ENCODE measurements around the gene ACVR1B. TPM values are rescaled to one million over a fixed set of nuclear protein-coding genes. Genes with fewer than 3 reads are reported as not detected.

Gene ACVR1B
- total RNA-seq, result 10 to 100 TPM; 67.6 to 84.7 TPM
- long read RNA-seq, partial matches to known transcripts, result 0 of 11 reads
- long read RNA-seq, other reads (novel, unspliced or antisense), result 9 of 11 reads

DNA sequence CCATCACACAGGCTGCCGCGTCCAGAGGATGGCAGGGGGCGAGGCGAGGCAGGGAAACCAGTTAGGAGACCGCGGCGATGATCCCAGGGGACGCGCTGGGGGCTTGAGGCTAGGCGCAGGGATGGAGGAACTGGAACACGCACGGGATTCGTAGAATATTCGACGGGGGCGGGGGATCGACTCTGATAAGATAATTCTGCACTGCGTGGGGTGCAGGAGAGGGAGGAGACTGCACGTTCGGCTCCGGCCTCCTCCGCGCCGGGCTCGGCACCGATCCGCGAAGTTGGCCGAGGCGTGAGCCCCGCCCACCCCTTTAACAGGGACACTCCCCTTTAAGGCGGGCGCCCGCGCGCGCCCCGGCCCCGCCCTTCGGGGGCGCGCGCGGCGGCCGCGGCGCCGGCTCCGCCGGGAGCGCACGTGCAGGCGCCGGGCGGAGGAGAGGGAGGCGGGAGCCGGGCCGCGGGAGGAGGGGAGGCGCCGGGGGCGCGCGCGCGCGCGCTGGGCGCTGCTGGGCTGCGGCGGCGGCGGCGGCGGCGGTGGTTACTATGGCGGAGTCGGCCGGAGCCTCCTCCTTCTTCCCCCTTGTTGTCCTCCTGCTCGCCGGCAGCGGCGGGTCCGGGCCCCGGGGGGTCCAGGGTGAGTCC is at the start of gene ACVR1B:
ACVR1B (plus strand) TSS at position 501 of the 644 bp plus-strand sequence; CDS start at position 546, 45 bp downstream.
- DNase-seq (peak; percentile 92 to 95), ATAC-seq (peak; percentile 70)
- intact Hi-C loops (cut with DNase I, micrococcal nuclease), result no loop called here

DNA sequence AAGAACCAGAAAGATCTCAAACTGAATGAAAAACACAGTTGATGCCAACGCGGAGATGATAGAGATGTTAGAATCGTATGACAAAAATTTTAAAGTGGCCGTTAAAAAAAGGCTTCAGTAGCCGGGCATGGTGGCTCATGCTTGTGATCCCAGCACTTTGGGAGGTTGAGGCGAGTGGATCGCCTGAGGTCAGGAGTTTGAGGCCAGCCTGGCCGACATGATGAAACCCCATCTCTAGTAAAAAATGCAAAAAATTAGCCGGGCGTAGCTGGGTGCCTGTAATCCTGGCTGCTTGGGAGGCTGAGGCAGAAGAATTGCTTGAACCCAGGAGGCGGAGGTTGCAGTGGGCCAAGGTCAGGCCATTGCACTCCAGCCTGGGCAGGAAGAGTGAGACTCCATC is 49.6 kb upstream of the ACVR1B start:
- DNase-seq (no peak), ATAC-seq (no peak)
- intact Hi-C loops (cut with DNase I, micrococcal nuclease), result no loop called here

DNA sequence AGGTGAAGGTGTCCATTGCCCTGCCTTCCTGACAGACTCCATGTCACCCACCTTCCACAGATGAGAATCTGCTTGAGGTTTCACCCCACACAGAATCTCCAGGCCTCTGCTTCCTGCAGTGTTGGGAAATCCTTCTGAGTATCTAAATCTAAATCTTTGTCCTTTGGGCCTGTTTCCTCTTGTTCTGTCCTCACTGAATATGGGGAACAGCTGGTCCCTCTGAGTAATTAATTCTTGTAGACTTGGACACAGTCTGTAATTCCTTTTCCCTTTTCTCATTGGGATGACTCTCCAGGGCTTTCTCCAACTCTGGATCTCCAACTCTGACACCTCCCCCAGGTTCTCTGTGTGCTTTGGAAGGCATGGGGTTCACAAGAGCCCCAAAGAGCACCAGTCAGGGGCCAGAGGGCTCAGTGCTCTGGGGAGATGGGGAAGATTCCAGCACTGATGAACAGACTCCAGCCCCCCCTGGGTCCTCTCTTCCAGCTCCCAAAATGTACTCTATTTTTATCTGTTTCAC is 46.5 kb upstream of the ACVR1B start:
- intact Hi-C loops (cut with DNase I, micrococcal nuclease), result no loop called here
- ATAC-seq (no peak), DNase-seq (peak in 1 of 2 donors; percentile 27)

DNA sequence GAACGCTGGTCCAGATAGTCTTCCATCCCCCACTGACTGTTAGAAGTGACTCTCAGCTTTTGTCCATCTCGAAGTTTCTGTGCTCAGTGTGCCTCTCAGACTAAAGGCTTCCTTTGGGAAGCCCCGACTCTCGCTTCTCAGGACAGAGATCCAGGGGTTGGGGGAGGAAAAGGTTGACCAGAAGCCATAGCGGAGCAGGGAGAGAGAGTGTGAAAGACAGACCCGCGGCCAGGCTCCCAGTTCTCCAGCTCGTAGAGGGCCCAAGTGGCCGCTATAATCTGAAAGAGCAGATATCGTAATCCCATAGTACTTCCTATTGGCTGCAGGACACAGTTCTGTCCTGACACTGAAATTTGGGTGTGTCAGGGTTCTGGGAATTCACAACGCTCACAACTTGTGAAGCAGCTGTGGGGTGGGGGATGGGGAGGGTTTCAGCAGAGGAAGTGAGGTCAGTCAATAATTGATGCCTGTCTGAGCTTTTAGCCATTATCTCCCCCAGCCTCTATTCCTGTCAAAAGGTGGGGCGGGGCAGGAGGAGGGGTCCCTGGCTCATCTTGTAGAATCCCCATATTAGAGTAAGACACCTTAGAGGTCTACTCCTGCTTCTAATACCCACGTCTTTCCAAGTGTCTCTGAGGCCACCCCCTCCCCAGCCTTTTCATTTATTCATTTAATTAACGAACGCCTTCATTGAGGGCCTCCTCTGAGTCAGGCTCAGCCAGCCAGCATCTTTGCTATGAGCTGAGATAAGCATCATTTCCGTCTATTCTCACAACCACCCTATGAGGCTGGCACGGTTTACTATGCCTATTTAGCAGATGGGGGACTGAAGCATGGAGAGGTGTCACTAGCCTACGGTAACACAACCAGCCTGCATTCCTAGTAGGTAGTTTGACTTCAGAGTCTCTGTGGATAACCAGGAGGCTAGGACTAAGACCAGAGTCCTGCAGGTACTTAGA is 45.7 kb upstream of the ACVR1B start:
- DNase-seq (peak; percentile 85 to 87), ATAC-seq (peak; percentile 55)
- intact Hi-C loops (cut with DNase I, micrococcal nuclease), result no loop called here

DNA sequence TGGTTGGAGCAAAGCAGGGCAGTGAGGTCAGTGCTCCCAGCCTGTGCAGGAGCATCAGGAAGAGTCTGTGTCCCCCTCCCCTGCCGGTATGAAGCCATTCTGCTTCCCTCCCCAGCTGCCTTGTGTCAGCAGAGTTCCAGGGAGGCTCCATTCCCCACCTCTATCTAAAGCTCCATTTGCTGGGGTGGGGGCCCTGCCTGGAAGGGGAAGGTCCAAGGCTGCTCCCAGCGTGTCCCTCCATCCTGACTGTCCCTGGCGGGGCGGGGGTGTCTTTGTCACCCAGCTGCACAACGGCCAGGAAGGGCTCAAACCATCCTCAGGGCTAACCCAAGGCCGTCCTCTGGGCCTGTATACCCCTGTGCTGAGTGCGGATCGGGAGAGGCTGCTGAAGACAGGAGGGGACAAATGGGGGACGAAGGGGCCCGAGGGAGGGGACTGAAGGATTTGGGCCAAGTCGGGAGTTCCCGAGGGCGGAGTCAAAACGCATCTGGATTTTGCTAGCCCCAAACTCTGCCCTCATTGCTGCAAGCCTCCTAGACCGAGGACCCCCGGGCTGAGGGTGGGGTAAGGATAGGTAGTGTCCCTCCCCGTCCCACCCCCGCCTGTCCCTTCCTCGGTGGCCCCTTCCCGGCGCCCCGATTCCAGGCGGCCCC is 44.9 kb upstream of the ACVR1B start:
- peak in 1 of 2 donors; percentile 41 for DNase-seq

DNA sequence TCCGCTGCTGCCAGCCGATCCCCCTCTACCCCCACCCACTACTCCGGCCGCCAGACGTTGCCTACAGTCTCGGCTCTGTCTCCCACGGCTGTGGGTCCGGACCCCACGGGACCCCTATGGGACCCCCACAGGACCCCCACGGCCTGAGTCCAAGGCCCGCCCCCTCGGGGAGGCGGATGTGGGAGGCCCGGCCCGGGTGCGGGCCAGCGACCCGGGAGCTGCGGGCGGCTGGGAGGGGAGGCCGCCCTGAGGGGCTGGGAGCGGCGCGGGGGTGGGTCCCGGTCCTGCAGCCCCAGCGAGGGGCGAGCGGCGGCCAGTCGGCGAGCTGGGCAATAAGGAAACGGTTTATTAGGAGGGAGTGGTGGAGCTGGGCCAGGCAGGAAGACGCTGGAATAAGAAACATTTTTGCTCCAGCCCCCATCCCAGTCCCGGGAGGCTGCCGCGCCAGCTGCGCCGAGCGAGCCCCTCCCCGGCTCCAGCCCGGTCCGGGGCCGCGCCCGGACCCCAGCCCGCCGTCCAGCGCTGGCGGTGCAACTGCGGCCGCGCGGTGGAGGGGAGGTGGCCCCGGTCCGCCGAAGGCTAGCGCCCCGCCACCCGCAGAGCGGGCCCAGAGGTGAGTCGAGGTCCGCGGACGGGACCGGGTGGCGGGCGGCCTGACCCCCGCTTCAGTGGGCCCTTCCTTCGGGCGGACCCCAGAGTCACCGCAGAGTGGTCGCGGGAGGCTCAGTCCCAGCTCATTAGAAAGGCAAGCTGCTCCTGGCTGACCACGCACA is 44.2 kb upstream of the ACVR1B start, which contains the start of gene ACVRL1:
ACVRL1 (plus strand) TSS at position 422 of the 773 bp plus-strand sequence. CDS start 4,971 bp downstream, outside the sequence.
- peak; percentile 73 for ATAC-seq
- intact Hi-C loops (cut with DNase I, micrococcal nuclease), result no loop called here
- DNase-seq, result peak; percentile 67

More for the DNA sequence above, 44.9 kb upstream of the ACVR1B start:
- peak; percentile 13 for ATAC-seq
- intact Hi-C loops (cut with DNase I, micrococcal nuclease), result no loop called here

DNA sequence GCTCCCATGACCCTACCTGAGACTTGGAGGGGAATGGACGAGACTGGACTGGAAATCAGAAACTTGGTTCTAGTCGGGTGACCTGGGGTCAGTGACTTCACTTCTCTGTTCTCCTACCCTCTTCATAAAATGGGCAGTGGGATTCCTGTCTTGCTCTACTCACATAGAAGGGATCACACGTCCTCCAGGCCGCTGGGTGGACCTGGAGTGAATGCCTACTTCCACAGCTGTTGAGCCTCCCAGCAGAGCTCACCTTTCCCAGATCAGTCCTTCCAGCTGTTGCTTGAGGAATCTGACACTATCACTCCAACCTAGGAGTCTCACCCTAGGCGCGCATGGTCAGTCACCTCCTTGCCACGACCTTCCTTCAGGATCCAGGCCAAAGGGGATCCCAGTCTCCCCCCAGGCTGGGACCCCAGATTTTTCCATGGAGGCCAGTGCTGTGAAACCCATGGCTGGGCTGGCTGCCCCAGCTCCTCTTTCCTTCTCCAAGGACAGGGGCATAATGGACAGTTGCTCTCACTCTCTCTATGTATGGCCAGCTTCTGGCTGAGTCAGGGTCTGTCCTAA is 43.6 kb upstream of the ACVR1B start:
- peak; percentile 24 for ATAC-seq
- no peak for DNase-seq
- intact Hi-C loops (cut with DNase I, micrococcal nuclease), result no loop called here

DNA sequence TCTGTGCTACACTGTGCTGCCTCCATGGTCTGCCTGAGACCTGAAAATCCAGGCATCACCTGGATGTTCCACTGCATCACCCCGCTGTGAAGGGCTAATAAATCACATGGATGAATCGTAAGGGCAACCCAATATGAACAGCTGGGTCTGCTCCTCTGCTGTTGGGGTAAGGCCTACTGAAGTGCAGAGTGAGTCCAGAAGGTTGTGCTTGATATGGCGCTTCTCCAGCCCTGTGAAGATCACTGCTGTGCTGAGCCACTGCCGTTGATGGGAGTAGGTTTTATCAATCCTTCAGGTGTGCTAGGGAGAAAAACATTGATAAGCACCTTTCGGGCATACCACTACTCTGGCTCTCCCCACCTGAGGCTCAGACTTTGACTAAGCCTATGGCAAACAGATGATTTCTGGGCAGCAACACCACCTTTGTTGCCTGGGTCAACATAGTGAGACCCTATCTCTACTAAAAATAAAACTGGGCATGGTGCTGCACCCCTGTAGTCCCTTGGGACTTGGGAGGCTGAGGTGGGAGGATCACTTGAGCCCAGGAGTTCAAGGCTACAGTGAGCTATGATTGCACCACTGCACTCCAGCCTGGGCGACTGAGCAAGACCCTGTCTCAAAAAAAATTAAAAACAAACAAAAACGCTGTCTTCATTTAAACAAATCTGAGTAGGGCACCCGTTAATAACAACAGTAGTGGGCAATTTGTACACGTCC is 42.5 kb upstream of the ACVR1B start:
- intact Hi-C loops (cut with DNase I, micrococcal nuclease), result no loop called here
- no peak for DNase-seq

DNA sequence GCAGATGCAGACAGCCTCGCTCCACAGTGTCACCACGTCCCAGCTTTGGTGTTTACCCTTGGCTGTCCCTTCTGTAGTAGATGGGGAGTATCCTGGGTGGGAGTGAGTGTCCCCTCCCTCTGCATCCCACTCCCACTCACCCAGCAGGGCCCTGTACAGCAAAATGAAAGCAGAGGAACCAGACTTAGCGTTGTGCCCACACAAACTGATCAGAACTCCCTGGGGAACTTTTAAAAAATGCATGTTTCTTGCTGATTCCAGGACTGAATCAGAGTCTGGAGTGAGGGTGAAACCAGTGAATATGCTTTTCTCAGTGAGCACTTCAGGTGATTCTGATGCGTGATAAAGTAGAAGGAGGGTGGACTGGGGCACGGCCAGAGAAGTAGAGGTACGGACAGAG is 41.3 kb upstream of the ACVR1B start:
- intact Hi-C loops (cut with DNase I, micrococcal nuclease), result no loop called here

More for the DNA sequence above, 42.5 kb upstream of the ACVR1B start:
- no peak for ATAC-seq

DNA sequence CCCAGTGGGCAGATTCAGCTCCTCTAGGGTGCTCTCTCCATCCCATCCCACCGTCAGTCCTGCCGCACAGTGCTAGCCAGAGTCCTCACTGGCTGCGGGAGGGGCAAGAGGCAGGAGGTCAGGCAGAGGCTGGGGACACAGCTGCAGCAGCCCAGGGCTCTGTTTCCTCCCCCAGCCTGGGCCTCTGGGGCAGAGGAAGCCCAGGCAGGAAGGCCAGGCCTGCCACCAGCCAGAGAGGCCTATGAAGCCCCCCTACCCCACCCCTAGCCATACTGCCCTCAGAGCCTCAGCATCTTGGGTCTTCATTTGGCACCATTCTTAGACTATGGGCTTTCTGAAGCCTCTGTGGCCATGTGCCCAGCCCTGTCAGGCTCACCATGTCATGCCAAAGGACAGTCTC is 40.8 kb upstream of the ACVR1B start:
- no peak for ATAC-seq
- DNase-seq, result no peak
- intact Hi-C loops (cut with DNase I, micrococcal nuclease), result no loop called here

More for the DNA sequence above, 41.3 kb upstream of the ACVR1B start:
- ATAC-seq, result no peak
- no peak for DNase-seq

DNA sequence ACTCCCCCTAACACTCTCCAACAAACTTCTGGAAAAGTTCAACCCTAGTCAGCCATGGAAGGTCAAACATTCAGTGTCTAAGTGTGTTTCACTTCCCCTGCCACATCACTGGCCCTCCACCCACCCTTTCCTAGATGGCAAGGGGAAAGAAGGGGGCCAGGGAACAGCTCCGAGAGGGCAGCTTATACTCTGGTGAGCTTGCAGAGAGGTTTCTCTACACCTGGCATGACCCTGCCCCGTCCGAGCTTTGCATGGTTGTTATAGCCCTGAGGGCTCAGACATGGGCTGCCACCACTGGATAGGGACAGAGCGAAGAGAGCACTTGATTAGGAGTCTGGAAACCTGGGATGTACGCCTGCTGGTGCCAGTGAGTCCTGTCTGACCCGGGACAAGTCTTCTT is 40.2 kb upstream of the ACVR1B start:
- no peak for DNase-seq
- intact Hi-C loops (cut with DNase I, micrococcal nuclease), result no loop called here
- ATAC-seq, result no peak

DNA sequence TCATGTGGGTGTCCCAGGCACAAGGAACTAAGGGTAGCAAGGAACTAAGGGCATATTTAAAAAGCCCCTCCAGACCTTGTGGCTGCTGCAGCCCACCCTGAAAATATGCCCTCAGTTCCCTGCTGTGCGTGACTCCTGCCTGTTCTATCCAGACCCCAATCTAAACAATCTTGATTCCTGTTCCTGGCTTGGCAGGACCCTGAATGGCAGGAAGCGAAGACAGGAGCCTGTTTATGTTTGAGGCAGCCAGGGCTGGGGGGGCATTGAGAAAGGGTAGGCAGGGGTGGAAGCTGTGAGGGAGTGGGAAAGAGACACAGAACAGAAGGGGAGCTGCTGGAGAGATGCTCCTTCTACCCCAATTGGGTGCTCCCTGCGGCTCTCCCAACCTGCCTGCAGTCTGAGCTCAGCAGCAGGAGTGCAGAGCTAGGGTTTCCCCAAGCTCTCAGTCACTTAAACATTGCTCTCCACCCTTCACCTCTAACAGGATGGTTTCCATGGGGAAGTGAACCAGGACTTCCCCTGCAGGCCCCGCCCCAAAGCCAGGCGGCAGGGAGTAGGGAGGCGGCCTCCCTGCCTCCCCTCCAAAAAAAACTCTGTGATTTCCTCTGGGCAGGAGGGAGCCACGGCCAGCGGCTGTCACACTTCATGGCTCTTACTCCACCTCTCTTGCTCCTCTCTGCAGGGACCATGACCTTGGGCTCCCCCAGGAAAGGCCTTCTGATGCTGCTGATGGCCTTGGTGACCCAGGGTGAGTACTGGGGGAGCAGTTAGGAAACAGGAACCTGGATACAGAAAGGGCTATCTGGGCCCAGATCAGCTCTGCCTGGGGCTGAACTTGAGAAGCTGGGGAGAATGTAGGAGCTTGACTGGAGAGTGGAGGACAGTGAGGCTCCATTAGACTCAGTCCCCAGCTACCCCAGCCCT is 39.4 kb upstream of the ACVR1B start:
- intact Hi-C loops (cut with DNase I, micrococcal nuclease), result no loop called here
- ATAC-seq (peak; percentile 60), DNase-seq (no peak)

DNA sequence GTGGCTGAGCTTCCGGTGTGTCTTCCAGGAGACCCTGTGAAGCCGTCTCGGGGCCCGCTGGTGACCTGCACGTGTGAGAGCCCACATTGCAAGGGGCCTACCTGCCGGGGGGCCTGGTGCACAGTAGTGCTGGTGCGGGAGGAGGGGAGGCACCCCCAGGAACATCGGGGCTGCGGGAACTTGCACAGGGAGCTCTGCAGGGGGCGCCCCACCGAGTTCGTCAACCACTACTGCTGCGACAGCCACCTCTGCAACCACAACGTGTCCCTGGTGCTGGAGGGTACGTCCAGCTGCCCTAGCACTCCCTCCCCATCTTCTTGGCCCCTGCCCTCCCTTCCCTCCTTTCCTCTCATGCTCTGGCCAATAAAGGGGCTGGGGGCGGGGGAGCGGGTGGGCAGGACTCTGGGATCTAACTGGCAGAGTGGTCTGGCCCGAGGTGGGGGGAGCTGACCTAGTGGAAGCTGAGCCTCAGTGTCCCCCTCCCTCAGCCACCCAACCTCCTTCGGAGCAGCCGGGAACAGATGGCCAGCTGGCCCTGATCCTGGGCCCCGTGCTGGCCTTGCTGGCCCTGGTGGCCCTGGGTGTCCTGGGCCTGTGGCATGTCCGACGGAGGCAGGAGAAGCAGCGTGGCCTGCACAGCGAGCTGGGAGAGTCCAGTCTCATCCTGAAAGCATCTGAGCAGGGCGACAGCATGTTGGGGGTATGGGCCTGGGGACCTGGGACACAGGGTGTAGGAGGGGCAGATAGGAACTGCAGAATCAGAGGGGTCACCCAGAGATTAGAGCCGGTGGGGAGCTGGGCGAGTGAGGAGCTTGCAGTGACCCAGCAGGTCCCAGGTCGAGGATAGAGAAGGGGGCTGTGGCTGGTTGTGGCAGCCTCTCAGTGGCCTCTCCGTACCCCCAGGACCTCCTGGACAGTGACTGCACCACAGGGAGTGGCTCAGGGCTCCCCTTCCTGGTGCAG is 38.1 kb upstream of the ACVR1B start:
- intact Hi-C loops (cut with DNase I, micrococcal nuclease), result no loop called here
- DNase-seq, result no peak
- no peak for ATAC-seq

DNA sequence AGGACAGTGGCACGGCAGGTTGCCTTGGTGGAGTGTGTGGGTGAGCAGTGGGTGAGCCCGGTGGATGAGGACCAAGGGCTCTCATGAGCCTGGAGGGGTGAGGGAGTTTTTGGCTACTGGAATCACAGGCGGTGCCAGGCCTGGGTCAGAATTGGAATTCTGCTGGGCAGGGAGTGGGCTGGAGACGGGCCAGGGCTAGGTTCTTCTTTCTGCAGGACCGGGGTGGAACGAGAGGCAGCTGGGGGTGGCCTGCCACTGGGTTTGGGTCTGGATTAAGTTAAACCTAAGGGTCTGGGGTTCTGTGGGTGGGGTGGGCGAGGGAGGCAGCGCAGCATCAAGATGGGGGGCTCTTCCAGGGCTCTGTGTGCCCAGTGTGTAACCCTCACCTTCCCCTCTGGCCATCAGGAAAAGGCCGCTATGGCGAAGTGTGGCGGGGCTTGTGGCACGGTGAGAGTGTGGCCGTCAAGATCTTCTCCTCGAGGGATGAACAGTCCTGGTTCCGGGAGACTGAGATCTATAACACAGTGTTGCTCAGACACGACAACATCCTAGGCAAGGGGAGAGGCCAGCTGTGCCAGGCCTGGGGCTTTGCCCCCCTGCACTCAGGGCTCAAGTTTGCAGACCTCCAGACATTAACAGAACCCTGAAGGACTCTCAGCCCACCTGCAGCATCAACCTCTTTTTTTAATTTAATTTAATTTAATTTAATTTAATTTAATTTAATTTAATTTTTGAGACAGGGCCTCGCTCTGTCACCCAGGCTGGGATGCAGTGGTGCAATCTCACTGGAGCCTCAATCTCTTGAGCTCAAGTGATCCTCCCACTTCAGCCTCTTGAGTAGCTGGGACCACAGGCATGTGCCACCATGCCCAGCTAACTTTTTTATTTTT is 37.2 kb upstream of the ACVR1B start:
- no peak for DNase-seq
- intact Hi-C loops (cut with DNase I, micrococcal nuclease), result no loop called here
- no peak for ATAC-seq

Measured in left colon (tissue), 2 donors.